ENCODE measurements around the gene AATK. TPM values are rescaled to one million over a fixed set of nuclear protein-coding genes. Genes with fewer than 3 reads are reported as not detected.

AATK gene
- total and polyA plus RNA-seq, 12 donors, result 1.5 to 8.5 (median 6.2) TPM

GRCh38 chr17:81086789-81087551, 79.1 kb downstream of the AATK start:
- 92 to 93% methylated on average over 32 of the region's 32 CpGs for WGBS, 2 donors
- intact Hi-C loops (cut with DNase I), result no loop called here
- no peak overlapping the region for H3K4me3 ChIP-seq
- no peaks in the 10 kb centered on the region for H3K27me3 ChIP-seq
- TF ChIP-seq, protein P1, sequence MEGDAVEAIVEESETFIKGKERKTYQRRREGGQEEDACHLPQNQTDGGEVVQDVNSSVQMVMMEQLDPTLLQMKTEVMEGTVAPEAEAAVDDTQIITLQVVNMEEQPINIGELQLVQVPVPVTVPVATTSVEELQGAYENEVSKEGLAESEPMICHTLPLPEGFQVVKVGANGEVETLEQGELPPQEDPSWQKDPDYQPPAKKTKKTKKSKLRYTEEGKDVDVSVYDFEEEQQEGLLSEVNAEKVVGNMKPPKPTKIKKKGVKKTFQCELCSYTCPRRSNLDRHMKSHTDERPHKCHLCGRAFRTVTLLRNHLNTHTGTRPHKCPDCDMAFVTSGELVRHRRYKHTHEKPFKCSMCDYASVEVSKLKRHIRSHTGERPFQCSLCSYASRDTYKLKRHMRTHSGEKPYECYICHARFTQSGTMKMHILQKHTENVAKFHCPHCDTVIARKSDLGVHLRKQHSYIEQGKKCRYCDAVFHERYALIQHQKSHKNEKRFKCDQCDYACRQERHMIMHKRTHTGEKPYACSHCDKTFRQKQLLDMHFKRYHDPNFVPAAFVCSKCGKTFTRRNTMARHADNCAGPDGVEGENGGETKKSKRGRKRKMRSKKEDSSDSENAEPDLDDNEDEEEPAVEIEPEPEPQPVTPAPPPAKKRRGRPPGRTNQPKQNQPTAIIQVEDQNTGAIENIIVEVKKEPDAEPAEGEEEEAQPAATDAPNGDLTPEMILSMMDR (IDR thresholded peaks at IDR 0.05), result no peak
- H3K9me3 ChIP-seq, result no peaks in the 10 kb centered on the region
- DNase-seq (no peak), ATAC-seq (no peak)
- H3K27ac ChIP-seq, result no peak overlapping the region
- H3K36me3 ChIP-seq, result peaks cover 0 to 37% (median 0%) of the 10 kb centered on the region in 9 donors
- H3K4me1 ChIP-seq, result peaks cover 6 to 42% (median 26%) of the 10 kb centered on the region in 9 donors

GRCh38 chr17:81085420-81085911, 80.6 kb downstream of the AATK start:
- Histone ChIP-seq H3K9me3 (no peaks in the 10 kb centered on the region), H3K4me1 (peaks cover 10 to 48% (median 33%) of the 10 kb centered on the region in 9 donors), H3K36me3 (peaks cover 0 to 37% (median 0%) of the 10 kb centered on the region in 9 donors), H3K27ac (no peak overlapping the region), H3K4me3 (no peak overlapping the region), H3K27me3 (no peaks in the 10 kb centered on the region)
- ATAC-seq (no peak), DNase-seq (no peak)
- 87 to 88% methylated on average over 20 of the region's 20 CpGs for WGBS, 2 donors
- TF ChIP-seq, protein P1 (IDR thresholded peaks at IDR 0.05), result no peak
- intact Hi-C loops (cut with DNase I), result no loop called here

DNA sequence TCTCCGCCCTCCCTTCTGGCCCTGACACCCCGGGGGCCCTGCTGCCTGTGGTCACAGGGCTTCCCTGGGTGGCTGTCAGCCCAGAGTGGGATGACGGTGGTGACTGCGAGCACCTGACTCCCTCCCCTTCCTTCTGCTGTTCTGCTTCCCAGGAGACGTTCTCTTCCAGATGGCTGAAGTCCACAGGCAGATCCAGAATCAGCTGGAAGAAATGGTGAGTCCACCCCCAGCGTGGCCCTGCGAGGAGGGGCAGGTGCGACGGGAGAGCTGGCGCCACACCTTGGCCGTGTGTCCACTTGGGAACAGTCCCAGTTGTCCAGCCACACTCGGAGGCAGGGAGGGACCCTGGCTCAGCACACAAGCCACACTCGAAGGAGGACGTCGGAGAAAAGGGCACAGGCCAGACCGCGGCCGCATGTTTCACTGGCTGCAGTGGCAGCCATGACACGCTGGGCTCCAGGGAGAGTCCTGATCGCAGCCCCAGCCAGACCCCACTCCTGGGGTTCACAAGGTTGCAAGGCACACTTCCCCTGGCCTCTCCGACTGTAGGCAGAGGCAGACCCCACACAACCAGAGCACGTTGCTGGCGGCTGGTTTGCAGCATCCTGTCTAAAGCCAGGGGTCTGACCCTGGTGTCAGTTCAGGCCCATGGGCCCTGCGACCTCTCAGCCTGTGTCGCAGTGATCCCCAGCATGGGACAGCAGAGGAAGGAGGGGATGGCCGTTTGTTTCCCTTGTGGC, 81.2 kb downstream of the AATK start:
- DNase-seq, result peak in 1 of 2 donors; percentile 36
- 64 to 73% methylated on average over 26 of the region's 26 CpGs for WGBS, 2 donors
- intact Hi-C loops (cut with DNase I), result loop anchor here in 1 of 10 donors (5.0 kb wide), 1 partner anchor 48 kb away; the partner anchor contains the start of gene BAIAP2
- H3K27ac ChIP-seq, result peak overlapping the region in 2 of 10 donors; percentile 13 to 87
- TF ChIP-seq, protein P1 (IDR thresholded peaks at IDR 0.05), result no peak
- peak; percentile 13 to 68 (median 32) for ATAC-seq
- H3K4me1 ChIP-seq, result peaks cover 10 to 43% (median 33%) of the 10 kb centered on the region in 9 donors
- no peaks in the 10 kb centered on the region for H3K27me3 ChIP-seq
- H3K36me3 ChIP-seq, result peaks cover 0 to 37% (median 0%) of the 10 kb centered on the region in 9 donors
- no peak overlapping the region for H3K4me3 ChIP-seq
- H3K9me3 ChIP-seq, result no peaks in the 10 kb centered on the region

- DNase-seq (peak in 1 of 2 donors; percentile 54), ATAC-seq (peak; percentile 10 to 72 (median 53))
- 59 to 72% methylated on average over 27 of the region's 27 CpGs for WGBS, 2 donors
- no peaks in the 10 kb centered on the region for H3K9me3 ChIP-seq
- peak overlapping the region in 1 of 10 donors; percentile 0 for H3K4me3 ChIP-seq
- intact Hi-C loops (cut with DNase I), result loop anchor here in 1 of 10 donors (5.0 kb wide), 1 partner anchor 46 kb away; the partner anchor contains the start of gene BAIAP2
- peaks cover 10 to 43% (median 33%) of the 10 kb centered on the region in 9 donors for H3K4me1 ChIP-seq
- no peaks in the 10 kb centered on the region for H3K27me3 ChIP-seq
- peak overlapping the region in 9 of 10 donors; percentile 57 to 87 (median 73) for H3K27ac ChIP-seq
- TF ChIP-seq, protein P1 (IDR thresholded peaks at IDR 0.05), result no peak
- H3K36me3 ChIP-seq, result peaks cover 0 to 30% (median 0%) of the 10 kb centered on the region in 9 donors
These were observed 82.8 kb downstream of the AATK start for GRCh38 chr17:81083125-81083765.
